Thyroid gland (tissue), 4 donors: ENCODE results near the gene NTPCR.

ENCODE experiments used
- CTCF ChIP-seq, 6 experiments: fragments of 200-600 bp in 3 of 6; fragments of 450-650 bp in 3 of 6; sonication (generic) in 3 of 6; IDR thresholded peaks; one replicate each; pipeline ENCODE4 v1.5.1; 2016 to 2019; ENCODE audit warnings: antibody characterized with exemption in 6 of 6, mild to moderate bottlenecking in 2 of 6, inconsistent platforms in 1 of 6, moderate library complexity in 1 of 6
- POLR2A ChIP-seq, 2 donors: fragments of 450-650 bp; IDR thresholded peaks; one replicate each; pipeline ENCODE4 v1.6.1; 2017; ENCODE audit warnings: antibody characterized with exemption in 2 of 2, mild to moderate bottlenecking in 2 of 2, moderate library complexity in 1 of 2

- TF ChIP-seq CTCF (IDR thresholded peaks at IDR 0.05), result no peak
- TF ChIP-seq POLR2A (IDR thresholded peaks at IDR 0.05), result no peak
These were observed 44.0 kb upstream of the NTPCR start for GRCh38 chr1:232906441-232906840.
